ENCODE data around the gene PDE5A. TPM values are rescaled to one million over a fixed set of nuclear protein-coding genes. Genes with fewer than 3 reads are reported as not detected.

Gene PDE5A
- total RNA-seq, 1 donor from 2014 or later = 7.6 TPM

DNA sequence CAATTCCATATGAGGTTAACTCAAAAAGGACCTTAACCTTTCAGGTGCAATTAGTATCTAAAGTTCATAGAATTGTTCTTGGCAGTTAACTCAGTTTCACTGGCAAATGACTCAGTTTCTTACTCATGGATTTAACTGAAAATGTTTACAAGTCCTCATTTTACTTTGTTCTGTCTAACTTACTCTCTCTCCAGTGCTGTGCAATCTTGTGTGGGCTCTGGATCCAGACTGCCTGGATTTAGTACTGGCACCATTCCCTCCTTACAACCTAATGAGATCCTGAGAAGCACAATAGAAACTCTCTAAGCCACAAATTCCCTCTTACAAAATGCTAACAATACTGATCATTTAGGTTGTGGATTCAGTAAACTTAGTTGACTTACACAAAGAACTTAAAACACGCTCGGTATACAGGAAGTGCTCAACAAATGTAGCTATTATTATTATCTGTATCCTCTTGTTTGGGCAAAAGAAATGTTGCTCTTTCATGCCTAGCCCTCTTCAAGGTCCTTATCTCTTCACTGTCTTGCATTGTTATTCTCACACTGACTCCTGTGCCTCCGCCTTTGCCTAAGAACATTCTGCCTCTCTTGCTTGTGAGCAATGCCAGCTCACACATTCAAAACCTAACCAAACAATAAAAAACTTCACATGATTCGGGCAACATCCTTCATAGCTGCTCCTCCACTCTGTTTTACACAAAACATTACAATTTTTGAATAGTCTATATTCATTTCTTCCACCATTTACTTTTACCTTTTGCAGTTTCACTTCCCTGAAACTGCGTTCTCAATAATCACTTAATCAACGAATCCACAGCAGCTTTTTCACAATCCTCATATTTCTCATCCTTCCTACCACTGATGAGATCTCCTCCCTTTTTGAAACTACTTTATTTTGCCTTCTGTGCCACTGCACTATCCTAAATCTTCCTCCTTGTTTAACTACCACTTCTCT, 91.8 kb downstream of the PDE5A start:
- no peak for DNase-seq (ENCODE audit: low read depth)
- TF ChIP-seq, protein P1, sequence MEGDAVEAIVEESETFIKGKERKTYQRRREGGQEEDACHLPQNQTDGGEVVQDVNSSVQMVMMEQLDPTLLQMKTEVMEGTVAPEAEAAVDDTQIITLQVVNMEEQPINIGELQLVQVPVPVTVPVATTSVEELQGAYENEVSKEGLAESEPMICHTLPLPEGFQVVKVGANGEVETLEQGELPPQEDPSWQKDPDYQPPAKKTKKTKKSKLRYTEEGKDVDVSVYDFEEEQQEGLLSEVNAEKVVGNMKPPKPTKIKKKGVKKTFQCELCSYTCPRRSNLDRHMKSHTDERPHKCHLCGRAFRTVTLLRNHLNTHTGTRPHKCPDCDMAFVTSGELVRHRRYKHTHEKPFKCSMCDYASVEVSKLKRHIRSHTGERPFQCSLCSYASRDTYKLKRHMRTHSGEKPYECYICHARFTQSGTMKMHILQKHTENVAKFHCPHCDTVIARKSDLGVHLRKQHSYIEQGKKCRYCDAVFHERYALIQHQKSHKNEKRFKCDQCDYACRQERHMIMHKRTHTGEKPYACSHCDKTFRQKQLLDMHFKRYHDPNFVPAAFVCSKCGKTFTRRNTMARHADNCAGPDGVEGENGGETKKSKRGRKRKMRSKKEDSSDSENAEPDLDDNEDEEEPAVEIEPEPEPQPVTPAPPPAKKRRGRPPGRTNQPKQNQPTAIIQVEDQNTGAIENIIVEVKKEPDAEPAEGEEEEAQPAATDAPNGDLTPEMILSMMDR (IDR thresholded peaks at IDR 0.05; ENCODE audit: insufficient read depth, low read length, poor library complexity, severe bottlenecking) = no peak
- Histone ChIP-seq H3K36me3 (ENCODE audit: control insufficient read depth, insufficient read depth, low read length) (no peaks in the 10 kb centered on the region), H3K27me3 (ENCODE audit: control insufficient read depth, insufficient read depth, low read length) (no peaks in the 10 kb centered on the region), H3K4me3 (ENCODE audit: low read depth, low read length) (no peak overlapping the region)

GRCh38 chr4:119532319-119532718, 96.3 kb downstream of the PDE5A start:
- Histone ChIP-seq H3K27me3 (ENCODE audit: control insufficient read depth, insufficient read depth, low read length) (no peaks in the 10 kb centered on the region), H3K4me3 (ENCODE audit: low read depth, low read length) (no peak overlapping the region)

DNA sequence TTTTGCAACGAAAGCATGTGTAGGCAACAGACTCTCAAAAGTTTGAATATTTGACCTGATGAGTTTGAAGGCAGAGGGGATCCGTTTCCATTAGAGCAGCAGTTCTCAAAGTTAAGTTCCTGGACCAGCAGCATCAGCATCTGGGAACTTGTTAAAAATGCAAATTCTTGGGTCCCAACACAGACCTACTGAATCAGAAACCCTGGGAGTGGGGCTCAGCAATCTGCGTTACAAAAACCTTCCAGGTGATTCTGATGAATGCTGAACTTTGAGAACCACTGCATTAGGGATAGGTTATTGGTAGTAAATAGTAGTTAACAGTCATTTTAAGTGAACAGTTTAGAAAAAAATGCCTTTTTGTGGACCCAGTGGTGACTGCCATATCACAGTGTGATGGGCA, 98.8 kb downstream of the PDE5A start:
- H3K27me3 ChIP-seq (ENCODE audit: control insufficient read depth, insufficient read depth, low read length) = no peaks in the 10 kb centered on the region
- H3K4me3 ChIP-seq (ENCODE audit: low read depth, low read length) = no peak overlapping the region
- no peak for DNase-seq (ENCODE audit: low read depth)
- TF ChIP-seq, protein P1 (IDR thresholded peaks at IDR 0.05; ENCODE audit: insufficient read depth, low read length, poor library complexity, severe bottlenecking) = no peak
- H3K36me3 ChIP-seq (ENCODE audit: control insufficient read depth, insufficient read depth, low read length) = no peaks in the 10 kb centered on the region

More at GRCh38 chr4:119532319-119532718, 96.3 kb downstream of the PDE5A start:
- H3K36me3 ChIP-seq (ENCODE audit: control insufficient read depth, insufficient read depth, low read length) = no peaks in the 10 kb centered on the region
- TF ChIP-seq, protein P1 (IDR thresholded peaks at IDR 0.05; ENCODE audit: insufficient read depth, low read length, poor library complexity, severe bottlenecking) = no peak
- DNase-seq (ENCODE audit: low read depth) = no peak

DNA sequence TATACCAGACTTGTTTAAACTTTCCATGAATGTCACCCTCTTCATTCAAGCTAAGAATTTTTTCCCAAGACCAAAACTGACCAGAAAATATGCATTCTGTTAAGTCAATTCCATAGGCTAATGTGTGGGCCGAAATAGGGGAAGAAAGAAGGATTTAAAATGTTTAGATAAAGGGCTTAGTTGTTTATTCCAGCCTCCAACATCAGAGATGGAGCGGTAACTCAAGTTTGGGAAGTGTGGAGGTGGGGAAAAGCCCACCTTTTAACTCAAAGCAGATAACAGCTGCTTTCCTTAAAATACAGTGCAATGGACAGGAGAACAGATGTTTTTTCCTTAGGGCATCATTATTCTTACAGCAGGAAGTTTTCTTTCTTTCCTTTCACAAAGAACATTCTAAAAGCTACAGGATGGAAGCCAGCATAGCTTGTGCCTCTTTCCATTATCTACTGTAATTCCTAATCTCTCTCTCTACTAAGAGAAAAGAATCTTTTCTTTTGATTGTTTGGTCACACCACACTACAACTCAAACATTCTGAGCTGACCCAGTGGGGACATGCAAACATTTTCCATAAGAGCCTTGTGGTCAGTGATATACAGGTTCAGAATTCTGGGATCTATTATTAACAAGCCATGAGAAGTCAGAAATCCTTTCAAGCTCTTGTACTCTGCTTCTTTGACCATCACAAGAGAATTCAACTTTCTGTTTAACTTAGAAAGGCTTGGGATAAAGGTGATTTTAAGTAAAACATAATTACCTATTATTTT, 101.6 kb downstream of the PDE5A start:
- DNase-seq (ENCODE audit: low read depth) = no peak
- Histone ChIP-seq H3K27me3 (ENCODE audit: control insufficient read depth, insufficient read depth, low read length) (no peaks in the 10 kb centered on the region), H3K36me3 (ENCODE audit: control insufficient read depth, insufficient read depth, low read length) (no peaks in the 10 kb centered on the region), H3K4me3 (ENCODE audit: low read depth, low read length) (no peak overlapping the region)
- TF ChIP-seq, protein P1 (IDR thresholded peaks at IDR 0.05; ENCODE audit: insufficient read depth, low read length, poor library complexity, severe bottlenecking) = no peak

GRCh38 chr4:119525771-119526712, 102.6 kb downstream of the PDE5A start:
- Histone ChIP-seq H3K4me3 (ENCODE audit: low read depth, low read length) (no peak overlapping the region), H3K27me3 (ENCODE audit: control insufficient read depth, insufficient read depth, low read length) (no peaks in the 10 kb centered on the region), H3K36me3 (ENCODE audit: control insufficient read depth, insufficient read depth, low read length) (no peaks in the 10 kb centered on the region)
- TF ChIP-seq, protein P1 (IDR thresholded peaks at IDR 0.05; ENCODE audit: insufficient read depth, low read length, poor library complexity, severe bottlenecking) = no peak
- DNase-seq (ENCODE audit: low read depth) = no peak

Data from kidney epithelial cell (primary cell).